HepG2 (cell line): Measurements from ENCODE around the gene NOP9. TPM values are rescaled to one million over a fixed set of nuclear protein-coding genes. Genes with fewer than 3 reads are reported as not detected.

Experiments used
- BHLHE40 ChIP-seq: IDR thresholded peaks from 2 replicates; pipeline ENCODE4 v1.6.1; 2011; ENCODE audit warnings: low read length, improper control_type of control experiment
- CBFB ChIP-seq: sonication (generic); formaldehyde crosslinking; IDR thresholded peaks from 2 replicates; pipeline ENCODE4 v1.4.0; 2020; ENCODE audit warnings: missing genetic modification reagents
- CHD2 ChIP-seq: IDR thresholded peaks from 2 replicates; pipeline ENCODE4 v1.6.1; 2011; ENCODE audit warnings: low read depth, low read length, improper control_type of control experiment
- FOSL1 ChIP-seq: sonication (generic); formaldehyde crosslinking; IDR thresholded peaks from 2 replicates; pipeline ENCODE4 v1.9.0; 2021; ENCODE audit warnings: missing genetic modification reagents, borderline replicate concordance
- HMGXB4 ChIP-seq, 2 experiments: sonication (generic) in 1 of 2; formaldehyde crosslinking in 1 of 2; IDR thresholded peaks; 2 replicates each; pipeline versions ENCODE4 v1.4.0 to v1.6.1; 2018 to 2020; ENCODE audit warnings: missing genetic modification reagents in 2 of 2, borderline replicate concordance in 1 of 2, low read depth in 1 of 2, mild to moderate bottlenecking in 1 of 2, missing biosample characterization in 1 of 2
- IKZF1 ChIP-seq: fragments of 450-650 bp; IDR thresholded peaks from 2 replicates; pipeline ENCODE4 v1.7.1; 2016
- MAF1 ChIP-seq: sonication (generic); formaldehyde crosslinking; IDR thresholded peaks from 2 replicates; pipeline ENCODE4 v1.5.0; 2020; ENCODE audit warnings: missing genetic modification reagents, borderline replicate concordance
- MEIS1 ChIP-seq: sonication (generic); formaldehyde crosslinking; IDR thresholded peaks from 2 replicates; pipeline ENCODE4 v1.9.0; 2021; ENCODE audit warnings: mild to moderate bottlenecking, missing genetic modification reagents, moderate library complexity, borderline replicate concordance
- MIXL1 ChIP-seq: IDR thresholded peaks from 2 replicates; pipeline ENCODE4 v1.6.1; 2016
- NFE2 ChIP-seq: sonication (generic); formaldehyde crosslinking; IDR thresholded peaks from 2 replicates; pipeline ENCODE4 v1.4.0; 2020; ENCODE audit warnings: missing genetic modification reagents
- NR2C2 ChIP-seq: sonication (generic); formaldehyde crosslinking; IDR thresholded peaks from 2 replicates; pipeline ENCODE4 v1.4.0; 2020; ENCODE audit warnings: missing genetic modification reagents, mild to moderate bottlenecking, moderate library complexity, borderline replicate concordance
- PLRG1 ChIP-seq: fragments of 450-650 bp; conservative IDR thresholded peaks from 2 replicates; pipeline ENCODE4 v1.6.1; 2016
- POGZ ChIP-seq: sonication (generic); formaldehyde crosslinking; IDR thresholded peaks from 2 replicates; pipeline ENCODE4 v1.4.0; 2020; ENCODE audit warnings: mild to moderate bottlenecking, missing genetic modification reagents
- SP140L ChIP-seq: sonication (generic); formaldehyde crosslinking; IDR thresholded peaks from 2 replicates; pipeline ENCODE4 v1.4.0; 2020; ENCODE audit warnings: missing genetic modification reagents, borderline replicate concordance
- SRSF9 ChIP-seq: fragments of 200-400 bp; formaldehyde crosslinking; IDR thresholded peaks from 2 replicates; pipeline ENCODE4 v1.6.1; 2018; ENCODE audit warnings: borderline replicate concordance, mild to moderate bottlenecking, low read depth, low read length; ENCODE audit not compliant: insufficient read depth, poor library complexity, severe bottlenecking
- SSRP1 ChIP-seq: IDR thresholded peaks from 2 replicates; pipeline ENCODE4 v1.6.1; 2016; ENCODE audit warnings: control low read depth
- TBX2 ChIP-seq: sonication (generic); formaldehyde crosslinking; IDR thresholded peaks from 2 replicates; pipeline ENCODE4 v1.5.0; 2020; ENCODE audit warnings: missing genetic modification reagents, mild to moderate bottlenecking, borderline replicate concordance
- TRIM24 ChIP-seq: sonication (generic); formaldehyde crosslinking; IDR thresholded peaks from 2 replicates; pipeline ENCODE4 v1.8.0; 2022; ENCODE audit warnings: mild to moderate bottlenecking, missing genetic modification reagents
- YEATS4 ChIP-seq: sonication (generic); formaldehyde crosslinking; IDR thresholded peaks from 2 replicates; pipeline ENCODE4 v1.4.0; 2020; ENCODE audit warnings: missing genetic modification reagents, borderline replicate concordance
- ZNF12 ChIP-seq: sonication (generic); formaldehyde crosslinking; IDR thresholded peaks from 2 replicates; pipeline ENCODE4 v1.5.0; 2020; ENCODE audit warnings: missing genetic modification reagents
- ZNF577 ChIP-seq: sonication (generic); formaldehyde crosslinking; IDR thresholded peaks from 2 replicates; pipeline ENCODE4 v1.4.0; 2020; ENCODE audit warnings: mild to moderate bottlenecking, low read depth, missing genetic modification reagents, borderline replicate concordance
- ZNF614 ChIP-seq: IDR thresholded peaks from 2 replicates; pipeline ENCODE4 v1.6.1; 2018; ENCODE audit warnings: missing biosample characterization, missing genetic modification reagents, inconsistent platforms, borderline replicate concordance
- ZNF652 ChIP-seq: IDR thresholded peaks from 2 replicates; pipeline ENCODE4 v1.6.1; 2016; ENCODE audit warnings: low read depth, borderline replicate concordance
- ZNF709 ChIP-seq: sonication (generic); formaldehyde crosslinking; IDR thresholded peaks from 2 replicates; pipeline ENCODE4 v1.5.0; 2020; ENCODE audit warnings: mild to moderate bottlenecking, missing genetic modification reagents
- ZNF710 ChIP-seq: sonication (generic); formaldehyde crosslinking; IDR thresholded peaks from 2 replicates; pipeline ENCODE4 v1.5.0; 2020; ENCODE audit warnings: mild to moderate bottlenecking, missing genetic modification reagents, borderline replicate concordance
- ZNF850 ChIP-seq: sonication (generic); formaldehyde crosslinking; conservative IDR thresholded peaks from 2 replicates; pipeline ENCODE4 v1.9.0; 2021; ENCODE audit warnings: mild to moderate bottlenecking, missing genetic modification reagents
- polyA plus RNA-seq, 8 experiments: library from polyadenylated mRNA; depleted of rRNA in 3 of 8; stranded (reverse) in 7 of 8; unstranded in 1 of 8; fragments of >200 nt; fragmentation: Illumina TruSeq in 4 of 8; extraction: Trizol in 4 of 8; gene quantifications; 2 replicates each; pipeline versions ENCODE4 v1.2.1 to v1.2.3, GENCODE V29; 2011 to 2016; ENCODE audit warnings: low read depth in 4 of 8, missing spikeins in 1 of 8, mixed read lengths in 1 of 8; ENCODE audit not compliant: insufficient read depth in 1 of 8
- total RNA-seq, 5 experiments: library from RNA; depleted of rRNA; stranded (reverse); fragments of >200 nt; fragmentation: Illumina TruSeq; extraction: Trizol; gene quantifications; 2 replicates each; pipeline ENCODE4 v1.2.3, GENCODE V29; 2016; ENCODE audit warnings: low read depth in 1 of 5
- TF ChIP-seq, protein P1 (sequence below): sonication (generic); formaldehyde crosslinking; IDR thresholded peaks from 2 replicates; pipeline ENCODE4 v1.4.0; 2020; ENCODE audit warnings: missing genetic modification reagents

NOP9 gene
- total and polyA plus RNA-seq, 2 of the 13 experiments (the other 11 are each of a cell fraction or from before 2014, with no cell fraction given) = 24.5 to 61.6 TPM

DNA sequence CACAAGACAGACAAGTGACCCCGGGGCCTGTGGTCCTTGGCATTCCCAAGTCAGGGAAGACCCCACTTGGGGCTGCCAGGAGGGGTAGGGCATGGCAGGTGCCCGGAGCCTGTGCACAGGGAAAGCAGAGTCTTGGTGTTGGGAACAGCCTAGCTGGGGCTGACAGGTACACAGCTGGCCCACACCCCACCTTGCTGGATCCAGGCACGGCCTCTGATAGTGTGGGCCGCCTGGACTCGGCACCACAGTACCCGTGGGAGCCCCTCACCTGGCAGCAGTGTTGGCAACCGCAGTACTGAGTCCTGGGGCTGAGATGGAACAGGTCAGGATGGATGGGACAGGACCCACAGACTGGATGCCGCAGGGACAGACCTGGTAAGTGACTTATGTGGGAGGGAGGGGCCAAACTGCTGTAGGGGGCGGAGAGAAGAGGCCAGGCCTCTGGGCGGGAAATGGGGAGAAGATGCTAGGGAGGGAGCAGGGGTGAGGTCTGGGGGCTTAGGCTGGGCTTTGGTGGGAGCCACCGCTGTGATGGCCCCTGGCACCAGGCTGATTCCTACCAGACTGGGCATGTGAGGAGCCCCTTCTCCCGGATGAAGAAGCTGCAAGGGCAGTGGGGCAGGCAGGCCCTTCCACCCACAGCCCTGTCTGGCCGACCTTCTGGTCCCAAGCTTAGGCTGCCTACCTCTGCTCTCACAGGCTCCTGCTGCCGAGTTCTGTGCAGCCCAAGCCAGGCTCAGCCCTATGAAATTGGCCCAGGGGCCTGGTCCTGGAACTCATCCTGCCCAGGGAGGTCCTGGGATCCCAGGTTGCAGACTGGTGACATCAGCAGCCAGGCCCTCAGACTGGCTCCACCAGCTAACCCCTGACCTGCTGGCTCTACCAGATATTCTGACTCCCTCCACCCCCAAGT is 36.6 kb upstream of the NOP9 start, which contains the start of gene TGM1 (continued):
- TF ChIP-seq ZNF577 (CRISPR knock-in tag) = no peak
- TF ChIP-seq MAF1 = no peak
- TF ChIP-seq ZNF710 (CRISPR knock-in tag) = no peak
- TF ChIP-seq FOSL1 = no peak
- no peak for TF ChIP-seq SP140L (CRISPR knock-in tag)
- no peak for TF ChIP-seq ZNF614 (CRISPR knock-in tag)
- no peak for TF ChIP-seq CHD2
- no peak for TF ChIP-seq HMGXB4 (CRISPR knock-in tag; IDR thresholded peaks at IDR 0.05; ENCODE audit: borderline replicate concordance in 1 of 2, low read depth in 1 of 2)
- no peak for TF ChIP-seq BHLHE40
- no peak for TF ChIP-seq POGZ (CRISPR knock-in tag)
- TF ChIP-seq MIXL1 (CRISPR knock-in tag) = no peak
- TF ChIP-seq ZNF12 (CRISPR knock-in tag) = no peak
- no peak for TF ChIP-seq NFE2 (CRISPR knock-in tag)
- TF ChIP-seq YEATS4 (CRISPR knock-in tag) = no peak
- TF ChIP-seq TBX2 (CRISPR knock-in tag) = no peak
- no peak for TF ChIP-seq TRIM24 (CRISPR knock-in tag)
- TF ChIP-seq, protein P1, sequence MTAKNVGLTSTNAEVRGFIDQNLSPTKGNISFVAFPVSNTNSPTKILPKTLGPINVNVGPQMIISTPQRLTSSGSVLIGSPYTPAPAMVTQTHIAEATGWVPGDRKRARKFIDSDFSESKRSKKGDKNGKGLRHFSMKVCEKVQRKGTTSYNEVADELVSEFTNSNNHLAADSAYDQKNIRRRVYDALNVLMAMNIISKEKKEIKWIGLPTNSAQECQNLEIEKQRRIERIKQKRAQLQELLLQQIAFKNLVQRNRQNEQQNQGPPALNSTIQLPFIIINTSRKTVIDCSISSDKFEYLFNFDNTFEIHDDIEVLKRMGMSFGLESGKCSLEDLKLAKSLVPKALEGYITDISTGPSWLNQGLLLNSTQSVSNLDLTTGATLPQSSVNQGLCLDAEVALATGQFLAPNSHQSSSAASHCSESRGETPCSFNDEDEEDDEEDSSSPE (CRISPR knock-in tag) = no peak
- TF ChIP-seq ZNF850 (CRISPR knock-in tag) = no peak
- 0 out of 2 replicates have a peak, but pooled peaks have one; percentile 33 for TF ChIP-seq MEIS1 (CRISPR knock-in tag)
- no peak for TF ChIP-seq CBFB (CRISPR knock-in tag)
- TF ChIP-seq PLRG1 = no peak
- no peak for TF ChIP-seq SRSF9
- no peak for TF ChIP-seq SSRP1 (CRISPR knock-in tag)
- TF ChIP-seq ZNF709 (CRISPR knock-in tag) = no peak
- TF ChIP-seq ZNF652 (CRISPR knock-in tag) = no peak
- 0 out of 2 replicates have a peak, but pooled peaks have one; percentile 43 for TF ChIP-seq IKZF1
- TF ChIP-seq NR2C2 = no peak
